HepG2 (cell line): ENCODE results near the gene RTP1.

Experiments used
- EP300 ChIP-seq, 3 experiments: sonication (generic) in 1 of 3; formaldehyde crosslinking in 1 of 3; IDR thresholded peaks; 2 replicates each; pipeline versions ENCODE4 v1.5.1 to v1.6.1; 2011 to 2020; ENCODE audit warnings: low read depth in 2 of 3, low read length in 2 of 3, borderline replicate concordance in 1 of 3, improper control_type of control experiment in 1 of 3, mild to moderate bottlenecking in 1 of 3, missing genetic modification reagents in 1 of 3, moderate library complexity in 1 of 3
- POLR2A ChIP-seq, 2 experiments: IDR thresholded peaks; 2 replicates each; pipeline ENCODE4 v1.6.1; 2011; ENCODE audit warnings: low read depth in 2 of 2, low read length in 2 of 2, mild to moderate bottlenecking in 1 of 2, moderate library complexity in 1 of 2; ENCODE audit not compliant: insufficient read depth in 1 of 2
- SALL1 ChIP-seq: sonication (generic); formaldehyde crosslinking; IDR thresholded peaks from 2 replicates; pipeline ENCODE4 v1.8.0; 2022; ENCODE audit warnings: mild to moderate bottlenecking, missing genetic modification reagents
- ZNF121 ChIP-seq: sonication (generic); formaldehyde crosslinking; IDR thresholded peaks from 2 replicates; pipeline ENCODE4 v1.5.0; 2020; ENCODE audit warnings: mild to moderate bottlenecking, missing genetic modification reagents

- TF ChIP-seq POLR2A (IDR thresholded peaks at IDR 0.05; ENCODE audit: insufficient read depth in 1 of 2, low read depth in 2 of 2, low read length in 2 of 2) (no peak), SALL1 (CRISPR knock-in tag) (no peak), ZNF121 (no peak), EP300 (IDR thresholded peaks at IDR 0.05; ENCODE audit: low read depth in 2 of 2, low read length in 2 of 2) (no peak), EP300 (CRISPR knock-in tag; IDR thresholded peaks at IDR 0.05; ENCODE audit: borderline replicate concordance) (no peak)
These were observed 6.0 kb upstream of the RTP1 start for GRCh38 chr3:187191271-187191670.
